Testis (tissue), 2 donors: ENCODE measurements around the gene MAN1A2.
"Not testable (repeated sequence)": the region's sequence is repeated elsewhere in the genome, so short reads cannot be mapped to it uniquely, and the experiment has no call there.

ENCODE experiments used
- CTCF ChIP-seq, 3 experiments: fragments of 450-650 bp in 2 of 3; fragments of 200-600 bp in 1 of 3; sonication (generic) in 1 of 3; IDR thresholded peaks; one replicate each; pipeline ENCODE4 v1.5.1; 2016 to 2019; ENCODE audit warnings: antibody characterized with exemption in 3 of 3, mild to moderate bottlenecking in 2 of 3, moderate library complexity in 1 of 3
- POLR2A ChIP-seq: fragments of 450-650 bp; IDR thresholded peaks from one replicate; pipeline ENCODE4 v1.6.1; 2017; ENCODE audit warnings: antibody characterized with exemption, mild to moderate bottlenecking, moderate library complexity

GRCh38 chr1:117358604-117358887 lies 8.7 kb upstream of the MAN1A2 start:
- not testable (repeated sequence) for TF ChIP-seq CTCF (IDR thresholded peaks at IDR 0.05); POLR2A
